Hematopoietic multipotent progenitor cell treated with erythropoietin and hydrocortisone succinate and interleukin-3 and kit ligand, for 17 days (in vitro differentiated cells): Measurements from ENCODE around the gene GRXCR2.

Experiments used
- DNase-seq: peaks from one replicate; pipeline ENCODE4 v3.0.0-alpha.2; 2015; ENCODE audit warnings: low spot score

GRXCR2 gene

GRCh38 chr5:145834917-145835847 is 37.6 kb downstream of the GRXCR2 start, which contains the start of gene PRELID2:
Gene PRELID2 (minus strand): TSS chr5:145835342. CDS start chr5:145835251, 91 bp downstream.
- peak; percentile 88 for DNase-seq

- no peak for DNase-seq
These were observed 38.3 kb downstream of the GRXCR2 start for GRCh38 chr5:145834554-145834916.

DNA sequence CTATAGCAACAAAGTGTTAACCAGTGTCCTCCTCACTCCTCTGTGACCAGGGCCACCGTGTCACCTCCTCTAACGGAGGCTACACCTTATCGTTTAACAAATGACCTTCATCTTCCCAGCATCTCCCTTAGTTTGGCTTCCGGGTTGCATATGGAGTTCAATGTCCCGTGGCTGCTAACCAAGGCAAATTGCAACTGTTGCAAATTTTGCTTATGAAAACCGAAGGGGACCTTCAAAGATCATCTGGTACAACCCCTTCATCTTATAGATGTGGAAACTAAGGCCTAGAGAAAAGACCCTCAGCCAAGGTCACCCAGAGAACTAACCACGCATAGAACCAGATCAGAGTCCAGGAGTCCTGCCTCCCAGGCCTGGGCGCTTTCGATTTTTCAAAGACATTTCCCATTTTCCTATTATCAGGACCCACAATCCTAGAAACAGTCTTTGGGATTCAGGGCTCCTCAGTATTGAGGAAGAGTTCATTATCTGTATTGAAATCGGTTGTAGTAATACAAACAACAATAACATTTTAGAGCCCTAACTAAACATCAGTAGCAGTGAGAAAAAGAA is 39.1 kb downstream of the GRXCR2 start:
- no peak for DNase-seq

DNA sequence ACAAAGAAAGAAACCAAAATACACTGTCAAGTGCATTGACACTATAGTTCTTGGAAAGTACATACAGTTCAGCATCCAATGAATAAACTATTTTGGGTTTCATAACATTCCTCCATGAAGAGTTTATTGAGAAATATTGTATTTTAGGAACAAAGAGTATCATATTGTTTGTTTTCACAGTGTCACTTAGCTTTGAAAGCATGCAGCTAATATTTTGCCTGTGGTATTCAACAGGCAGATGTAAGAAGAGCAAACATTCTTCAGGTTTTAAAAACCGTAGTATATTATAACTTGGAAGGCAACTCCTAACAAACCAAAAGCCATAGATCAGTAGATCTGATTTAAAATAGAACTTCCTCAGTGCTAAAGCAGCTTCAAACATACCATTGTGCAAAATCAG is 42.2 kb downstream of the GRXCR2 start:
- no peak for DNase-seq

- no peak for DNase-seq
These were observed 43.0 kb downstream of the GRXCR2 start for GRCh38 chr5:145829708-145830361.

DNA sequence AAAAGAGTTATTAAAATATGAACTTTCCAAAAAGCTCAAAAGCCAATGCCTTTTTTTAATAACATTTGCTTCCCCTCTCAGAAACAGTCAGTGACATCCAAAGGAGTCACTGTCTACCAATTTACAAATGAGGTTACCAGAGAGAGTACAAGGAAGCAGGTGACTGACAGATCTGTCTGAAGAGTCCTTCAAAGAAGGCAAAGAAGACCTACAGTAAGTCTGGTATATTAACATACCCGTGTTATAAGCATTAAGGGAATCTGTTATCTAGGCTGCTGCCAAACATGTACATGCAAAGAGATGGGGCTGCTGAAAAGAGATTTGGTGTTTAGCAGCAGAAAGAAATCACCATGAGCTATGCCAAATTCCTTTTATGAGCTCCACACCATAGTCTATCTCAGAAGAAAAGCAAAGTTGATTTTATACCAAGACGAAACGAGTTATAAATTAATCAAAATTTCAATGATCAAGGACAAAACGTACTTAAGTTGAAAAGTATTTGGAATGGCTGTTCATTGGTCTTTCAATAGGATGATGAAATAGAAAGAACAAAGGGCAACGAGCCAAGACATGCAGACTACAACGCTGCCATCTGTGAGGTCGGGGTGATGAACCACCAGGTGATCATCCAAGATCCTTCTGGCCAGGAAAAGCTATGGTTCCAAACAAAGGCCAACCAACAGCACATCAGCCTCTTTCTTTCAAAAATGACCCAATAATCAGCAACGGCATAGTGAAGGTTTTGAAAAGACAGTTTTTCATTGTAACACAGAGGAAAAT is 45.7 kb downstream of the GRXCR2 start:
- peak; percentile 19 for DNase-seq

GRCh38 chr5:145825751-145826180 is 47.0 kb downstream of the GRXCR2 start:
- DNase-seq, result peak; percentile 69

GRCh38 chr5:145824040-145824439 is 48.8 kb downstream of the GRXCR2 start:
- no peak for DNase-seq

DNA sequence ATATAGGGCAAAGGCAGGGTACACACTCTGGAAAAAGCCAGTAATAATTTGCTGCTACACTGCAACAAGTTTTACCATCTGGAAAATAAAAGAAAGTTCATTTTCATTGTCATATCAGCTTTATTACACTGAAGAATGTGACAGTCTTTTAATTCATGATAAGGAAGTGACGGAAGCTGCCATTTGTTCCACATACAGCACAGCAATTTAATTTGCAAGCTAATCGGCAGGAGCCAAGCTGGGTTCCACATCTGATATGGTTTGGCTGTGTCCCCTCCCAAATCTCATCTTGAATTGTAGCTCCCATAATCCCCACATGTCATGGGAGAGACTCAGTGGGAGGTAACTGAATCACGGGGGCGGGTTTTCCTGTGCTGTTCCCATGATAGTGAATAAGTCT is 54.2 kb downstream of the GRXCR2 start:
- no peak for DNase-seq

GRCh38 chr5:145812877-145813276 is 59.9 kb downstream of the GRXCR2 start:
- DNase-seq, result no peak

DNA sequence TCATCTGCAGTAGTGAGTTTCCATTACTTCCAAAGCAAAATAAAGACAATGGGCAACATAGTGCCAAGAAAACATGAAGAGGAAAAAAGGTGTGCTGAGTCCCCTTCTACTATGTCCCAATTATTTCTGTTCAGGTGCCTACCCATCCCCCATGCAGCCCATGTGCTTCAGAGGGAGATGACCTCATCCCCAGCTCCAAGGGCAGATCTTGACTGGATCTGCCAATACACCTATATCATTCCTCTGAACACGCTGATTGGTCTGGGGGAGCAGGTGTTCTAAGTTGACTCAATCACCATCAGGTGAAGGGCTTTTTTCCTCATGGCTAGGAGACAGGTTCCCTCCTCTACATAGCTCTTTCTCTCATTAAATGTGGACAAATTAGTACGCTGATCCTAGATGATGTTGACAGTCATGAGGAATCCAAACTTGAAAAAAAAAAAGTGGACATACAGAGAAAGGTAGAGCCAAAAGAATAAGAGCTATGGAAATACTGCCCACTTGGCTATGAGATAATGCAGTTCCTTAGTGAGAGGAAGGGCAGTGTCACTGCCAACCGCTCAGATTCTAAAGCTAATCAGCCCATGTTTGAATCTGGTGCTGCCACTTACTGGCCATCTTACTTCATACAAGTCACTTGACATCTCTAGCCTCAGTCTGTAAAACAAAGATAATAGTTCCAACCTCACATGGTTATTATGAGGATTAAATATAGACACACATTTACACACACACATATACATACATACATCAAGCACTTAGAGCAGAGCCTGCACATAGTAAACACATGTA is 60.8 kb downstream of the GRXCR2 start:
- DNase-seq, result no peak
